SH-SY5Y (cell line): Measurements from ENCODE around the gene TTPAL.

ENCODE experiments used
- GATA2 ChIP-seq: IDR thresholded peaks from 2 replicates; pipeline ENCODE4 v1.6.1; 2011; ENCODE audit warnings: mild to moderate bottlenecking, low read depth, low read length
- GATA3 ChIP-seq: IDR thresholded peaks from 2 replicates; pipeline ENCODE4 v1.6.1; 2011; ENCODE audit warnings: low read depth, mild to moderate bottlenecking, low read length, moderate library complexity

GRCh38 chr20:44433751-44434538, 41.7 kb upstream of the TTPAL start:
- TF ChIP-seq GATA3, result no peak
- no peak for TF ChIP-seq GATA2
